NCI-H69 (cell line): ENCODE results near the gene SFR1.
A peak's percentile ranks its signal among the peaks of the same experiment; 100 is the strongest.

Source experiments
- DNase-seq: peaks from one replicate; lab custom pipeline; 2025; lab: John Stamatoyannopoulos, UW

Gene SFR1

GRCh38 chr10:104104926-104105325, 17.0 kb upstream of the SFR1 start:
- DNase-seq, result no peak

- no peak for DNase-seq
Measured at GRCh38 chr10:104109908-104110662, 11.9 kb upstream of the SFR1 start.

- DNase-seq, result no peak
Measured at GRCh38 chr10:104113376-104113956, 8.5 kb upstream of the SFR1 start.

- DNase-seq, result peak; percentile 87
Measured at GRCh38 chr10:104117839-104118323, 4.1 kb upstream of the SFR1 start.

- peak; percentile 8 for DNase-seq
Measured at GRCh38 chr10:104119996-104120395, 2.0 kb upstream of the SFR1 start.

- DNase-seq, result no peak
Measured at GRCh38 chr10:104120512-104120902, 1.5 kb upstream of the SFR1 start.

- DNase-seq, result peak; percentile 89
Measured at GRCh38 chr10:104120903-104121484, 977 bp upstream of the SFR1 start.

- DNase-seq, result peak; percentile 85
Measured at GRCh38 chr10:104122225-104123107, 495 bp downstream of the SFR1 start.

GRCh38 chr10:104123397-104123796, 1.4 kb downstream of the SFR1 start:
- peak; percentile 34 for DNase-seq

GRCh38 chr10:104127411-104127810, 5.4 kb downstream of the SFR1 start:
- DNase-seq, result peak; percentile 52

GRCh38 chr10:104128214-104128613, 6.2 kb downstream of the SFR1 start:
- DNase-seq, result no peak

GRCh38 chr10:104130041-104130440, 8.1 kb downstream of the SFR1 start:
- no peak for DNase-seq

GRCh38 chr10:104138131-104138530, 16.2 kb downstream of the SFR1 start:
- no peak for DNase-seq

GRCh38 chr10:104139221-104139620, 17.2 kb downstream of the SFR1 start:
- DNase-seq, result peak; percentile 7

GRCh38 chr10:104142081-104142480, 20.1 kb downstream of the SFR1 start:
- peak; percentile 5 for DNase-seq

- no peak for DNase-seq
Measured at GRCh38 chr10:104143829-104144228, 21.9 kb downstream of the SFR1 start.

- DNase-seq, result no peak
Measured at GRCh38 chr10:104144931-104145330, 23.0 kb downstream of the SFR1 start.

- peak; percentile 39 for DNase-seq
Measured at GRCh38 chr10:104146882-104147281, 24.9 kb downstream of the SFR1 start.

GRCh38 chr10:104150139-104150538, 28.2 kb downstream of the SFR1 start:
- no peak for DNase-seq

- no peak for DNase-seq
Measured at GRCh38 chr10:104151737-104152136, 29.8 kb downstream of the SFR1 start.

GRCh38 chr10:104155591-104155990, 33.6 kb downstream of the SFR1 start:
- no peak for DNase-seq

- no peak for DNase-seq
Measured at GRCh38 chr10:104170610-104171254, 48.8 kb downstream of the SFR1 start.
